Neural progenitor cell (in vitro differentiated cells): ENCODE measurements around the gene GOSR2.

Experiments used
- EZH2phosphoT487 ChIP-seq: fragments of 200-600 bp; sonication (generic); IDR thresholded peaks from 2 replicates; pipeline ENCODE4 v1.6.1; 2017; ENCODE audit warnings: antibody characterized with exemption
- TF ChIP-seq, protein P1 (sequence below): fragments of 200-600 bp; sonication (generic); IDR thresholded peaks from 2 replicates; pipeline ENCODE4 v1.5.1; 2017; ENCODE audit warnings: antibody characterized with exemption, mild to moderate bottlenecking

DNA sequence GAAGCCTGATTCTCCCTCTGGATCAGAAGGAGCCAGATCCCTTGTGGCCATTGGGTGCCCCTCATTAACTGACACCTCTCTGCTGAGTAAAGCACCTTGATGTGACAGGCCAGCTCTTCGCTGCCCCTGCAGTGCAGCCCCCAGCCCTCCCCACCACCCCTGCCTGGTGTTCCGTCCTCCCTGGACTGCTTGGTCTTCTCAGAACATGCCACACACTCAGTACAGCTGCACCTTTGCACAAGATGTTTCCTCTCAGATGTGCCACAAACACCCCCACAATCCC lies 20.2 kb downstream of the GOSR2 start:
- TF ChIP-seq, protein P1, sequence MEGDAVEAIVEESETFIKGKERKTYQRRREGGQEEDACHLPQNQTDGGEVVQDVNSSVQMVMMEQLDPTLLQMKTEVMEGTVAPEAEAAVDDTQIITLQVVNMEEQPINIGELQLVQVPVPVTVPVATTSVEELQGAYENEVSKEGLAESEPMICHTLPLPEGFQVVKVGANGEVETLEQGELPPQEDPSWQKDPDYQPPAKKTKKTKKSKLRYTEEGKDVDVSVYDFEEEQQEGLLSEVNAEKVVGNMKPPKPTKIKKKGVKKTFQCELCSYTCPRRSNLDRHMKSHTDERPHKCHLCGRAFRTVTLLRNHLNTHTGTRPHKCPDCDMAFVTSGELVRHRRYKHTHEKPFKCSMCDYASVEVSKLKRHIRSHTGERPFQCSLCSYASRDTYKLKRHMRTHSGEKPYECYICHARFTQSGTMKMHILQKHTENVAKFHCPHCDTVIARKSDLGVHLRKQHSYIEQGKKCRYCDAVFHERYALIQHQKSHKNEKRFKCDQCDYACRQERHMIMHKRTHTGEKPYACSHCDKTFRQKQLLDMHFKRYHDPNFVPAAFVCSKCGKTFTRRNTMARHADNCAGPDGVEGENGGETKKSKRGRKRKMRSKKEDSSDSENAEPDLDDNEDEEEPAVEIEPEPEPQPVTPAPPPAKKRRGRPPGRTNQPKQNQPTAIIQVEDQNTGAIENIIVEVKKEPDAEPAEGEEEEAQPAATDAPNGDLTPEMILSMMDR = no peak
- no peak for TF ChIP-seq EZH2phosphoT487
